Stimulated activated naive CD8-positive, alpha-beta T cell treated with anti-CD3 and anti-CD28 coated beads, Interleukin-15, Interleukin-2, amounts not matched to agents 100 ng/mL and 50 ng/mL, for 24 hours (primary cell): ENCODE results near the gene IQGAP1.
"Not testable (repeated sequence)": the region's sequence is repeated elsewhere in the genome, so short reads cannot be mapped to it uniquely, and the experiment has no call there.

Experiments used
- H3K27ac Mint-ChIP-seq: one replicate; pipeline ENCODE4 v1.8.0; 2021; ENCODE audit warnings: mild to moderate bottlenecking, mixed read lengths
- H3K27me3 Mint-ChIP-seq: one replicate; pipeline ENCODE4 v1.8.0; 2021; ENCODE audit warnings: mixed read lengths
- H3K36me3 Mint-ChIP-seq: one replicate; pipeline ENCODE4 v1.8.0; 2021; ENCODE audit warnings: low read depth, mixed read lengths
- H3K4me1 Mint-ChIP-seq: one replicate; pipeline ENCODE4 v1.8.0; 2021; ENCODE audit warnings: low read depth, mixed read lengths
- H3K4me3 Mint-ChIP-seq: one replicate; pipeline ENCODE4 v1.8.0; 2021; ENCODE audit warnings: mild to moderate bottlenecking, mixed read lengths
- H3K9me3 Mint-ChIP-seq: one replicate; pipeline ENCODE4 v1.8.0; 2021; ENCODE audit warnings: mixed read lengths

The IQGAP1 gene

DNA sequence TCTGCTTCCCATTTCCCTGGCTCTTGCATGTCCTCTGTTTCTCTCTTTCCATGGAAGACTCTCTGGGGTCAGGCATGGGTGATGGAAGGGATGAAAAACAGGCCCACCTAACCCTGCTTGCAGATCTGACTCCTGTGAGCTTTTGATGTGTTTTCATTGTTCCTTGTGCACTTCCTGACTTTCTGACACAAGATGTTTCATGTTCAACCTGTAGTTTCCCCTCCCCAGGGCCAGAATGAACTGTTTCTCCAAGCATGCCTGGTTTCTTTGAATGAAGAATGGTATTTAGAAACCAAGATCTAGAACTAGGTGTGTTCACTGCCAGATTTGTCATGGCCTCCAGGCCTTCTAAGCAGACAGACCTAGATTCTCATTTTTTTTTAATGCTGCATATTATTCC, 105.6 kb downstream of the IQGAP1 start:
- Mint-ChIP-seq H3K27me3 (no peaks in the 10 kb centered on the region), H3K36me3 (peaks cover 76% of the 10 kb centered on the region), H3K4me1 (peaks cover 13% of the 10 kb centered on the region), H3K27ac (peak overlapping the region; percentile 47), H3K9me3 (no peaks in the 10 kb centered on the region), H3K4me3 (no peak overlapping the region)

DNA sequence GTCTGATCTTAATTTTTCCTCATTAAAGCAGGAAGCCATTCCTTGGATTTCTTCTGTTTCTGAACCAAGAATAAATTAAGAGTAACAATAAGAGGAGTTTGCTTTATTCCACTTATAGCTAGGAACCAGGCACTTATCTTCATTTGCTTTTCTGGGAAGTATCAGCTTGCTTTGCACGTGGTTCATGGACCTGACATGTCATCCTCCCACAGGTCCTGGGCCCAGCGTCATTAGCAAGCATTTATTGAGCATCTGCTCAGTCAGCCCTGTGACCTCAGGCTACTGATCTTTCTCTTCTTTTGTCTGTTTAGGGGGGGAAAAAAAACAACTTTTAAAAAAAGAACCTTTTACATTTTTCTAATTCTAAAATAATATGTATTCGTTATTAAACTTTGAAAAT, 107.0 kb downstream of the IQGAP1 start:
- H3K36me3 Mint-ChIP-seq, result peaks cover 75% of the 10 kb centered on the region
- H3K4me3 Mint-ChIP-seq, result no peak overlapping the region
- no peak overlapping the region for H3K27ac Mint-ChIP-seq
- no peaks in the 10 kb centered on the region for H3K9me3 Mint-ChIP-seq
- H3K4me1 Mint-ChIP-seq, result peaks cover 13% of the 10 kb centered on the region
- H3K27me3 Mint-ChIP-seq, result no peaks in the 10 kb centered on the region

DNA sequence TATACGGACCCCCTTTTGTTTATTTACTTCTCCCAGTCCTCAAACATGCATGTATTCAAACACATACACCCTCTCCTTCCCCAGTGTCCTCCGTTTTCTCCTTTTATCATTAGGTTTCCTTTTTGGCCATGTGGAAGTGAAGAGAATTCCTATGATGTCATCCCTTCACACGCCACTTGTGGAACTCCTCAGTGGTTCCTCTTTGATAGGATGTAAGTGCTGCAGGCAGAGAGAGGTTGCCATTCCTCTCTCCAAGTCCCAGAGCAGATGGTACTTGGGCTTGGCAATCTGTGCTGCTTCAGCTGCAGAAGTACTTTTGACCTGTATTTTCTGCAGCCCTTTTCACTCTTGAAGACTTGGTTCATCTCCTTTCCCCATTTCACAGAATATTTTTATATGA, 108.7 kb downstream of the IQGAP1 start:
- Mint-ChIP-seq H3K27me3 (no peaks in the 10 kb centered on the region), H3K4me1 (peaks cover 13% of the 10 kb centered on the region), H3K27ac (no peak overlapping the region), H3K9me3 (no peaks in the 10 kb centered on the region), H3K36me3 (peaks cover 78% of the 10 kb centered on the region), H3K4me3 (no peak overlapping the region)

DNA sequence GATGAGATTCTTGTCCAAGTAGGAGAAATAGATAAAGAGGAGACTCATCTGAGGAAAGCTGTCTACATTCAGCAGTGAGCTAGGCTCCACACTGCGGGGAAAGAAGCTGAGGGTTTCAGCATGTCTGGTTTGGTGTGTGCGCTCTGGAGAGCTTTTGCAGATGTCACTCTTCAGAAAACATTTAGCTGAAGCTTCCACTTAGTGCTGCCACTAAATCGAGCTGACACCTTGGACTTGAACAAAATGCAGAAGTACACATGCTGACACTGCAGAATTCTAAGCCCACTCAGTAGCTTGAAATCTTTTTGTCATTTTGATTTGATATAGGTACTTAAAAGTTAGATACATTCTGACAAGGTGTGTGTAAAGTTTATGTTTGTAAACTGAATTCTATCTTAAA, 109.3 kb downstream of the IQGAP1 start:
- no peak overlapping the region for H3K27ac Mint-ChIP-seq
- H3K9me3 Mint-ChIP-seq, result no peaks in the 10 kb centered on the region
- no peaks in the 10 kb centered on the region for H3K27me3 Mint-ChIP-seq
- peaks cover 13% of the 10 kb centered on the region for H3K4me1 Mint-ChIP-seq
- peaks cover 76% of the 10 kb centered on the region for H3K36me3 Mint-ChIP-seq
- H3K4me3 Mint-ChIP-seq, result no peak overlapping the region

DNA sequence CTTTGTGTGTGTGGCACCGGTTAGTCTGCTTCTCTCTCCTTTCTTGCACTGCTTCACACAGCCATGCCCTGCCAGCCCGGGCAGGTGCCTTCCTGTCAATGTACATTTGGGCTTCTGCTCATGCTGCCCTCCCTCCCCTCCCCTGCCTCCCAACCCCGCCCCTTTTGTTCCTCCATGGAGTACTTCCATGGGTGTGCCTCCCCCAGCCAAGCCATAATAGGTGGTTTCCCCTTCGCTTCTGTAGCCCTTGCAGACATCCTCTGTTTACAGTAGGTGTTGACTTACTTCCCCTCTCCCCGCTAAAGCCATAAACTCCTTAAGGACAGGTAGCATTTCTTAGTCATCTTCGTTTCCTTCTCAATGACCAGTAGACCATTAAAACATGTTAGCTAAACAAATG, 109.9 kb downstream of the IQGAP1 start:
- Mint-ChIP-seq H3K27ac (no peak overlapping the region), H3K4me3 (no peak overlapping the region), H3K4me1 (peaks cover 9% of the 10 kb centered on the region), H3K27me3 (no peaks in the 10 kb centered on the region), H3K36me3 (peaks cover 73% of the 10 kb centered on the region), H3K9me3 (no peaks in the 10 kb centered on the region)

DNA sequence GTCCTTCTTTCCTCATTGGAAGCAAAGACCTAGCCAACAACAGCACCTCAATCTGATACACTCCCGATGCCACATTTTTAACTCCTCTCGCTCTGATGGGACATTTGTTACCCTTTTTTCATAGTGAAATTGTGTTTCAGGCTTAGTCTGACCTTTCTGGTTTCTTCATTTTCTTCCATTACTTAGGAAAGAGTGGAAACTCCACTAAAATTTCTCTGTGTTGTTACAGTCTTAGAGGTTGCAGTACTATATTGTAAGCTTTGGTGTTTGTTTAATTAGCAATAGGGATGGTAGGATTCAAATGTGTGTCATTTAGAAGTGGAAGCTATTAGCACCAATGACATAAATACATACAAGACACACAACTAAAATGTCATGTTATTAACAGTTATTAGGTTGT, 112.1 kb downstream of the IQGAP1 start:
- peaks cover 55% of the 10 kb centered on the region for H3K36me3 Mint-ChIP-seq
- H3K27ac Mint-ChIP-seq, result no peak overlapping the region
- no peaks in the 10 kb centered on the region for H3K4me1 Mint-ChIP-seq
- no peaks in the 10 kb centered on the region for H3K27me3 Mint-ChIP-seq
- no peak overlapping the region for H3K4me3 Mint-ChIP-seq
- H3K9me3 Mint-ChIP-seq, result no peaks in the 10 kb centered on the region

DNA sequence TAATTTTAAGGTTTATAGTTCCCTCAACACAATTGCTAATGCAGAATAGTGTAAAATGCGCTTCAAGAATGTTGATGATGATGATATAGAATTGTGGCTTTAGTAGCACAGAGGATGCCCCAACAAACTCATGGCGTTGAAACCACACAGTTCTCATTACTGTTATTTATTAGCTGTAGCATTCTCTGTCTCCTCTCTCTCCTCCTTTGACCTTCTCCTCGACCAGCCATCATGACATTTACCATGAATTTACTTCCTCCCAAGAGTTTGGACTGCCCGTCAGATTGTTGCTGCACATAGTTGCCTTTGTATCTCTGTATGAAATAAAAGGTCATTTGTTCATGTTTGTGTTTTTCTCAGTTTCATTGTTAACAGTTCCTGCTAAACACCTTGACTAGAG, 113.9 kb downstream of the IQGAP1 start:
- H3K4me1 Mint-ChIP-seq, result no peaks in the 10 kb centered on the region
- no peaks in the 10 kb centered on the region for H3K9me3 Mint-ChIP-seq
- no peaks in the 10 kb centered on the region for H3K27me3 Mint-ChIP-seq
- H3K4me3 Mint-ChIP-seq, result no peak overlapping the region
- peak overlapping the region; percentile 19 for H3K27ac Mint-ChIP-seq
- H3K36me3 Mint-ChIP-seq, result peaks cover 44% of the 10 kb centered on the region

DNA sequence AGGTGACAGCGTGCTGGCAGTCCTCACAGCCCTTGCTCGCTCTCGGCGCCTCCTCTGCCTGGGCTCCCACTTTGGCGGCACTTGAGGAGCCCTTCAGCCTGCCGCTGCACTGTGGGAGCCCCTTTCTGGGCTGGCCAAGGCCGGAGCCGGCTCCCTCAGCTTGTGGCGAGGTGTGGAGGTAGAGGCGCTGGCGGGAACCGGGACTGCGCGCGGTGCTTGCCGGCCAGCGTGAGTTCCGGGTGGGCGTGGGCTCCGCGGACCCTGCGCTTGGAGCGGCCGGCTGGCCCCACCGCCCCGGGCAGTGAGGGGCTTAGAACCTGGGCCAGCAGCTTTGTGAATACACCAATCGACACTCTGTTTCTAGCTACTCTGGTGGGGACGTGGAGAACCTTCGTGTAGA, 122.7 kb downstream of the IQGAP1 start:
- peak overlapping the region; percentile 82 for H3K4me3 Mint-ChIP-seq
- not testable (repeated sequence) for H3K27ac Mint-ChIP-seq

DNA sequence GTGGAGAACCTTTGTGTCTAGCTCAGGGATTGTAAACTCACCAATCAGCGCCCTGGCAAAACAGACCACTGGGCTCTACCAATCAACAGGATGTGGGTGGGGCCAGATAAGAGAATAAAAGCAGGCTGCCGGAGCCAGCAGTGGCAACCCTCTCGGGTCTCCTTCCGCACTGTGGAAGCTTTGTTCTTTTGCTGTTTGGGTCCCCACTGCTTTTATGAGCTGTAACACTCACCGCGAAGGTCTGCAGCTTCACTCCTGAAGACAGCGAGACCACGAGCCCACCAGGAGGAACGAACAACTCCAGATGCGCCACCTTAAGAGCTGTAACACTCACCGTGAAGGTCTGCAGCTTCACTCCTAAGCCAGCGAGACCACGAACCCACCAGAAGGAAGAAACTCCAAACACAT, 123.2 kb downstream of the IQGAP1 start:
- not testable (repeated sequence) for H3K36me3 Mint-ChIP-seq, H3K27me3 Mint-ChIP-seq, H3K9me3 Mint-ChIP-seq
- Mint-ChIP-seq H3K27ac (peak overlapping the region; percentile 72), H3K4me1 (peaks cover 17% of the 10 kb centered on the region), H3K4me3 (peak overlapping the region; percentile 82)

More for the DNA sequence above, 122.7 kb downstream of the IQGAP1 start:
- peaks cover 17% of the 10 kb centered on the region for H3K4me1 Mint-ChIP-seq
- not testable (repeated sequence) for H3K27me3 Mint-ChIP-seq, H3K36me3 Mint-ChIP-seq, H3K9me3 Mint-ChIP-seq

DNA sequence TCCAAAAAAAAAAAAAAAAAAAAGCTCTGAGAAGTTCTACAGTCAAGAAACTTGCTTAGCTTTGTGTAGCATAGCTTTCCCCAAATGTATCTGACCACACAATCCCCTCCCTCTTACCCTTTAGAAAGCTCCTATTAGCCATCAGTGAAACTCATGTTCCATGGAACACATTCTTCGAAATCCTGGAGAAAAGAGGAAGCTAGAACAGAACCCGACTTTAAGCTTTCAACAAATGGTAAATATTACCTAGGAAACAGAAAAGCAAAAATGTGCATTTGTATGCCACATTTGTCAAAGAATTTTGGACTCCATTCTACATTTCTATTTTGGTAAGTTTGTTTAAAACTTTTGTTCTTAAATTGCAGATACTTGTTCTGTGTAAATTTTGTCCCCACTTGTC, 124.2 kb downstream of the IQGAP1 start:
- H3K36me3 Mint-ChIP-seq, result peaks cover 7% of the 10 kb centered on the region
- peaks cover 17% of the 10 kb centered on the region for H3K4me1 Mint-ChIP-seq
- H3K27me3 Mint-ChIP-seq, result peaks cover 4% of the 10 kb centered on the region
- no peaks in the 10 kb centered on the region for H3K9me3 Mint-ChIP-seq
- no peak overlapping the region for H3K4me3 Mint-ChIP-seq
- H3K27ac Mint-ChIP-seq, result no peak overlapping the region

DNA sequence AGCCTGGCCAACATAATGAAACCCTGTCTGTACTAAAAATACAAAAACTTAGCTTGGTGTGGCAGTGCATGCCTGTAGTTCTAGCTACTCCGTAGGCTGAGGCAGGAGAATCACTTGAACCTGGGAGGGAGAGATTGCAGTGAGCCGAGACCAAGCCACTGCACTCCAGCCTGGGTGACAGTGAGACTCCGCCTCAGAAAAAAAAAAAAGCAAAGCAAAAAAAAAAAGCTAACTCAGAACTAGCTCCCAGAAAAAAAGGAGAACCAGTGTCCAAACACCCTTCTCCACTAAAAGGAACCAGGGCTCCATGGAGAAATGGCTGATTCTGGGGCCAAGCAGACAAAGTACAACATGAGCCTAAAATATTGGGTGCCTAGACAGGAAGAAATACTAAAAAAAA, 124.9 kb downstream of the IQGAP1 start:
- Mint-ChIP-seq H3K36me3 (peaks cover 7% of the 10 kb centered on the region), H3K27me3 (peaks cover 4% of the 10 kb centered on the region), H3K4me1 (peaks cover 17% of the 10 kb centered on the region), H3K9me3 (no peaks in the 10 kb centered on the region), H3K27ac (no peak overlapping the region), H3K4me3 (no peak overlapping the region)

DNA sequence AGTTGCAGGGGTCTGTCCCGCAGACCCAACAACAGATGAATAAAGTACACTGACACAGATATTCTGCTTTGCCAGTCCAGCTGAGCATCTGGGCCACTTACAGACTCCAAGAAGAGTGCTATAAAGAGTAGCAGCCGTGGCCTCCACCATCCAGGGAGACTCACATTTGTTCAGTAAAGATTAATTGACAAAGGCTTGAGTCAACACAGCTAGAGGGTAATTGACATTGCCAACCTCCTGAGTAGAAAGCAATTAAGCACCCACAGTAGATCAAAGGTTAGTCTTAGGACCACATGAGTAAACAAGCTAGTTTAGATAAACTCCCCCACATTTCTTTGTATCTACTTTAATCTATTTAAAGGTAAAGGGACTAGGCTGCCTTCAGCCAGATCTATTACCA, 125.4 kb downstream of the IQGAP1 start:
- Mint-ChIP-seq H3K9me3 (no peaks in the 10 kb centered on the region), H3K4me1 (peaks cover 17% of the 10 kb centered on the region), H3K27ac (no peak overlapping the region), H3K27me3 (peaks cover 4% of the 10 kb centered on the region), H3K36me3 (peaks cover 7% of the 10 kb centered on the region), H3K4me3 (no peak overlapping the region)

DNA sequence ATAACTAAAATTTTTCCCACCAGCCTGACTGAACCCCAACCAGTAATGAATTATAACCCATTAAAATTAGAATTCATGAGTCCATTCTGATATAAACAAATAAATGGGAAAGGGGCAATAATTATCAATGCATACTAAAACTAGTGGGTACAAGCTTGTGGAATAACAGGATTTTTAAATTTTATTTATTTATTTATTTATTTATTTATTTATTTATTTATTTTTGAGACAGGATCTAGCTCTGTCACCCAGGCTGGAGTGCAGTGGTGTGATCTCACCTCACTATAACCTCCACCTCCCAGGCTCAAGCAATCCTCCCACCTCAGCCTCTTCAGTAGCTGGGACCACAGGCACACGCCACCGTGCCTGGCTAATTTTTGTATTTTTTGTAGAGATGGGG, 125.9 kb downstream of the IQGAP1 start:
- H3K36me3 Mint-ChIP-seq, H3K9me3 Mint-ChIP-seq, H3K27me3 Mint-ChIP-seq, H3K4me3 Mint-ChIP-seq, H3K27ac Mint-ChIP-seq: not testable (repeated sequence)
- H3K4me1 Mint-ChIP-seq, result peaks cover 17% of the 10 kb centered on the region

DNA sequence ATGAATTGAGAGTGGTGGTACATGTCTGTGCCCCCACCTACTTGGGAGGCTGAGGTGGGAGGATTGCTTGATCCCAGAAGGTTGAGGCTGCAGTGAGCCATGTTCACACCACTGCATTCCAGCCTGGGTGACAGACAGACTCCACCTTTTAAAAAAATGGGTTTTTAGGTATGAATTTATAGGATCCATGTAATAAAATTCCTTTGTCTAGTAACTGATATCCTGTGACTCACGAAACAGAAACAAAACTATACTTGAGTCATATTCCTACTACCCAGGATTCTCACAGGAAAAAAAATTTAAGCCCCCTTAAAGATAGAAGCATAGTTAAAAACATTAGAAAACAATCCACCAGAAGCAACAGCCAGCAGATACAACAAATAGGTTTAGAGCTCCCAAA, 131.6 kb downstream of the IQGAP1 start:
- Mint-ChIP-seq H3K9me3 (no peaks in the 10 kb centered on the region), H3K4me3 (no peak overlapping the region), H3K27ac (no peak overlapping the region), H3K36me3 (no peaks in the 10 kb centered on the region), H3K4me1 (no peaks in the 10 kb centered on the region), H3K27me3 (no peaks in the 10 kb centered on the region)

DNA sequence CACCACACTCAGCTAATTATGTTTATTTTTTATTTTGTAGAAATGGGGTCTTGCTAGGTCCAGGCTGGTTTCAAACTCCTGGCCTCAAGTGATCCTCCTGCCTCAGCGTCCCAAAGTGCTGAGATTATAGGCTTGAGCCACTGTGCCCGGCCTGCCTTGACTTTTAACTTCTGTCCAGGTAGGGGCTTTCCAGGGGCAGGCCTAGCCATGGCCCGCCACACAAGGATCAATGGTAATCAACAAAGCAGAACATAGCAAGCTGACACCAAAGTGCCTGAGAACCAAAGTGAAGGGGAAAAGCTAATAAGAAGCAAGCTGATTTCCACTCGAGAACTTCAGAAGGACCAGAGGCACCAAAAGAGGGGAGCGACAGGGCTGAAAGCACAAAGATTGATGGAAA, 132.3 kb downstream of the IQGAP1 start:
- H3K36me3 Mint-ChIP-seq, result no peaks in the 10 kb centered on the region
- H3K9me3 Mint-ChIP-seq, result no peaks in the 10 kb centered on the region
- H3K4me1 Mint-ChIP-seq, result no peaks in the 10 kb centered on the region
- H3K27me3 Mint-ChIP-seq, result no peaks in the 10 kb centered on the region
- no peak overlapping the region for H3K4me3 Mint-ChIP-seq
- no peak overlapping the region for H3K27ac Mint-ChIP-seq

DNA sequence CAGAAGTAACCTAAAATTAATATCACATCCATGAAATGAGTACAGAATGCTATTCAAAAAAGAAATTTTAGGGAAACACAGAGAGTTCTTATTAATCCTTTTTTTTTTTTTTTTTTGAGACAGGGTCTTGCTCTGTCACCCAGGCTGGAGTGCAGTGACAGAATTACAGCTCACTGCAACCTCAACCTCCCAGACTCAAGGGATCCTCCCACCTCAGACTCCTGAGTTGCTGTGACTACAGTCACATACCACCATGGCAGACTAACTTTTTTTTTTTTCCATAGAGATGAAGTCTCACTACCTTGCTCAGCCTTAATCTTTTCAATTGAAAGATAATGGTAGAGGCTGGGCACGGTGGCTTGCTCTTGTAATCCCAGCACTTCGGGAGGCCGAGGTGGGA, 135.3 kb downstream of the IQGAP1 start:
- no peaks in the 10 kb centered on the region for H3K9me3 Mint-ChIP-seq
- H3K36me3 Mint-ChIP-seq, result no peaks in the 10 kb centered on the region
- no peaks in the 10 kb centered on the region for H3K27me3 Mint-ChIP-seq
- no peaks in the 10 kb centered on the region for H3K4me1 Mint-ChIP-seq
- H3K4me3 Mint-ChIP-seq, result no peak overlapping the region
- no peak overlapping the region for H3K27ac Mint-ChIP-seq
